Vagina (tissue), 2 donors: ENCODE results near the gene RFX2.

ENCODE experiments used
- POLR2A ChIP-seq, 2 donors: fragments of 450-650 bp; IDR thresholded peaks; one replicate each; pipeline ENCODE4 v1.6.1; 2017; ENCODE audit warnings: antibody characterized with exemption in 2 of 2, mild to moderate bottlenecking in 2 of 2, moderate library complexity in 2 of 2
- POLR2AphosphoS5 ChIP-seq, 2 donors: sonication (generic); formaldehyde crosslinking; IDR thresholded peaks; one replicate each; pipeline ENCODE4 v1.9.0; 2017; ENCODE audit warnings: antibody characterized with exemption in 2 of 2, mild to moderate bottlenecking in 2 of 2, low read depth in 1 of 2; ENCODE audit not compliant: insufficient read depth in 1 of 2
- TF ChIP-seq, protein P1 (sequence below), 3 experiments: fragments of 450-650 bp in 2 of 3; fragments of 200-600 bp in 1 of 3; sonication (generic) in 1 of 3; IDR thresholded peaks; one replicate each; pipeline ENCODE4 v1.5.1; 2017 to 2019; ENCODE audit warnings: antibody characterized with exemption in 3 of 3, mild to moderate bottlenecking in 2 of 3, moderate library complexity in 2 of 3

DNA sequence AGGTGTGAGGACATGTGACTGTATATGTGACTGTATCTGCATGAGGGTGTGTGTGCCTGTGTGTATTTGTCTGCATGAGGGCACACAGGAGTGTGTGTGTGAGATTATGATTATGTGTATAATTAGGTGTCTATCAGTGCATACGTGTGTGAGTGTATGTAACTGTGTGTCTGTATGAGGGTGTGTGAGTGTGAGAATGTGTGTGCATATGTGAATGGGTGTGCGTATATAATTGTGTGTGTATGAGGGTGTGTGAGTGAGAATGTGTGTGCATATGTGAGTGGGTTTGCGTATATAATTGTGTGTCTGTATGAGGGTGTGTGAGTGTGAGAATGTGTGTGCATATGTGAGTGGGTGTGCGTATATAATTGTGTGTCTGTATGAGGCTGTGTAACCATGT is 22.2 kb upstream of the RFX2 start:
- no peak for TF ChIP-seq POLR2A (IDR thresholded peaks at IDR 0.05)
- TF ChIP-seq, protein P1, sequence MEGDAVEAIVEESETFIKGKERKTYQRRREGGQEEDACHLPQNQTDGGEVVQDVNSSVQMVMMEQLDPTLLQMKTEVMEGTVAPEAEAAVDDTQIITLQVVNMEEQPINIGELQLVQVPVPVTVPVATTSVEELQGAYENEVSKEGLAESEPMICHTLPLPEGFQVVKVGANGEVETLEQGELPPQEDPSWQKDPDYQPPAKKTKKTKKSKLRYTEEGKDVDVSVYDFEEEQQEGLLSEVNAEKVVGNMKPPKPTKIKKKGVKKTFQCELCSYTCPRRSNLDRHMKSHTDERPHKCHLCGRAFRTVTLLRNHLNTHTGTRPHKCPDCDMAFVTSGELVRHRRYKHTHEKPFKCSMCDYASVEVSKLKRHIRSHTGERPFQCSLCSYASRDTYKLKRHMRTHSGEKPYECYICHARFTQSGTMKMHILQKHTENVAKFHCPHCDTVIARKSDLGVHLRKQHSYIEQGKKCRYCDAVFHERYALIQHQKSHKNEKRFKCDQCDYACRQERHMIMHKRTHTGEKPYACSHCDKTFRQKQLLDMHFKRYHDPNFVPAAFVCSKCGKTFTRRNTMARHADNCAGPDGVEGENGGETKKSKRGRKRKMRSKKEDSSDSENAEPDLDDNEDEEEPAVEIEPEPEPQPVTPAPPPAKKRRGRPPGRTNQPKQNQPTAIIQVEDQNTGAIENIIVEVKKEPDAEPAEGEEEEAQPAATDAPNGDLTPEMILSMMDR (IDR thresholded peaks at IDR 0.05): no peak
- TF ChIP-seq POLR2AphosphoS5 (IDR thresholded peaks at IDR 0.05; ENCODE audit: insufficient read depth in 1 of 2, low read depth in 1 of 2): no peak
